A673 (cell line): Measurements from ENCODE around the gene DYRK1A. TPM values are rescaled to one million over a fixed set of nuclear protein-coding genes. Genes with fewer than 3 reads are reported as not detected.

ENCODE experiments used
- BruUV-seq: library from RNA; stranded (reverse); fragments of 400-500 nt; replicated peaks from 2 replicates; lab custom pipeline; 2021; lab: Mats Ljungman, UMichigan
- CTCF ChIA-PET: fragments of 300-600 bp; sonication (Branson Sonifier 250); formaldehyde crosslinking; loops from one replicate; lab custom pipeline; 2022; ENCODE audit warnings: antibody characterized with exemption; lab: Charles Lee
- POLR2A ChIA-PET: fragments of 300-600 bp; sonication (Branson Sonifier 250); formaldehyde crosslinking; loops from one replicate; lab custom pipeline; 2022; ENCODE audit warnings: antibody characterized with exemption; ENCODE audit not compliant: low non-redundant PET; lab: Charles Lee
- DNase-seq: peaks from one replicate; pipeline ENCODE4 v3.0.0-alpha.2; 2015; ENCODE audit warnings: low spot score
- H3K27ac ChIP-seq: fragments of 200-600 bp; sonication (generic); 2 replicates; pipeline ENCODE4 v1.5.1; 2016; ENCODE audit warnings: mixed run types, low read depth, mild to moderate bottlenecking, mixed read lengths, antibody characterized with exemption, low read length; ENCODE audit not compliant: poor library complexity, severe bottlenecking
- H3K27me3 ChIP-seq: fragments of 200-600 bp; sonication (generic); replicated peaks from 2 replicates; pipeline ENCODE4 v1.6.1; 2017; ENCODE audit warnings: mixed run types, low read depth, mild to moderate bottlenecking, mixed read lengths, antibody characterized with exemption, low read length; ENCODE audit not compliant: insufficient read depth, poor library complexity
- H3K36me3 ChIP-seq: fragments of 200-600 bp; sonication (generic); 2 replicates; pipeline ENCODE4 v1.6.1; 2016; ENCODE audit warnings: mixed run types, mild to moderate bottlenecking, mixed read lengths, antibody characterized with exemption, low read length; ENCODE audit not compliant: insufficient read depth, poor library complexity, severe bottlenecking
- H3K4me1 ChIP-seq: fragments of 200-600 bp; sonication (generic); 2 replicates; pipeline ENCODE4 v1.6.1; 2017; ENCODE audit warnings: mixed run types, mild to moderate bottlenecking, mixed read lengths, antibody characterized with exemption, low read length; ENCODE audit not compliant: insufficient read depth, poor library complexity, severe bottlenecking
- H3K4me3 ChIP-seq: fragments of 200-600 bp; sonication (generic); 2 replicates; pipeline ENCODE4 v1.5.1; 2016; ENCODE audit warnings: low read depth, mixed run types, mild to moderate bottlenecking, mixed read lengths, low read length; ENCODE audit not compliant: poor library complexity, severe bottlenecking
- H3K9me3 ChIP-seq: fragments of 200-600 bp; sonication (generic); 2 replicates; pipeline ENCODE4 v1.6.1; 2016; ENCODE audit warnings: mixed run types, low read depth, mild to moderate bottlenecking, mixed read lengths, antibody characterized with exemption, low read length; ENCODE audit not compliant: poor library complexity, severe bottlenecking
- EZH2 ChIP-seq: fragments of 200-600 bp; sonication (generic); IDR thresholded peaks from 2 replicates; pipeline ENCODE4 v1.6.1; 2017; ENCODE audit warnings: borderline replicate concordance, low read depth, mild to moderate bottlenecking, mixed read lengths, antibody characterized with exemption, low read length; ENCODE audit not compliant: poor library complexity, severe bottlenecking
- intact Hi-C: fragments of 100-400 bp; cut with micrococcal nuclease; formaldehyde crosslinking; loops from one replicate; pipeline ENCODE4 v1.10.0; 2022; ENCODE audit not compliant: unreplicated experiment
- total RNA-seq: library from RNA; stranded (reverse); gene quantifications from 2 replicates; pipeline ENCODE4 v1.2.3, GENCODE V29; 2021
- TF ChIP-seq, protein P1 (sequence below): fragments of 300-800, 200-600 bp; sonication (generic); conservative IDR thresholded peaks from 2 replicates; pipeline ENCODE4 v1.5.1; 2017; ENCODE audit warnings: low read depth, mild to moderate bottlenecking, antibody characterized with exemption, low read length, moderate library complexity, mixed read lengths

DYRK1A gene
- total RNA-seq, 1 experiment from 2014 or later, result 70.5 TPM

DNA sequence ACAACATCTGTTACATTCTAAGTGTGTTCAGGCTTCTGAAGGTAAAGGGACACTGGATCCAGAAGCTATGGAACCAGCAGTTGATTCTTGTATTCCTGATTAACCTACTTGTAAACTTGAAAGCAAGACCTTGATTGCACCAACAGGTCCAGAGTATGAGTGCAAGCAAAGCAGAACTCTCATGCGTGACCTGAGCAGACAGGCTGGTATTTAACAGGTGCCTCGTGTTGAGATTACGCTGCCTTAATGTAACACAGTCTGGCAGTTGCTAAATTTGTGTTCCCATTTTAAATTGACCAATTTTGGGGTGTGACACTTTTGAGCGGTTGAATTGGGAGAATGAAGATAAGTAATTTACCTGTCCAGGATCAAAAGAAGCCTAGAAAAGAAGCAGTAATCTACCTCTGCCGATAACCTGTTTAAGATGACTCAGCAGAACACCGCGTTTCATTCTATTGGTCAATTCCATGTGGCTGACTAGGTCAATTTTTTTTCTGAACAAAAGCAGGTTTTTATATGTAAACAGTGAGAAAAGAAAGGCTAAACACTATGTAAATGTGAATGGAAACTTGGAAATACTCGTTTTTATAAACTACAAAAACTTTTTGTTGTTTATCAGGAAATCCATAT is 147.6 kb downstream of the DYRK1A start:
- Histone ChIP-seq H3K9me3 (no peaks in the 10 kb centered on the region), H3K27ac (no peak overlapping the region), H3K27me3 (no peaks in the 10 kb centered on the region), H3K4me3 (no peak overlapping the region), H3K4me1 (no peaks in the 10 kb centered on the region), H3K36me3 (peaks cover 69% of the 10 kb centered on the region)
- BruUV-seq, result no TSS peak
- ChIA-PET POLR2A (no interaction called here), CTCF (no interaction called here)
- intact Hi-C loops, result no loop called here
- DNase-seq, result no peak
- TF ChIP-seq, protein P1, sequence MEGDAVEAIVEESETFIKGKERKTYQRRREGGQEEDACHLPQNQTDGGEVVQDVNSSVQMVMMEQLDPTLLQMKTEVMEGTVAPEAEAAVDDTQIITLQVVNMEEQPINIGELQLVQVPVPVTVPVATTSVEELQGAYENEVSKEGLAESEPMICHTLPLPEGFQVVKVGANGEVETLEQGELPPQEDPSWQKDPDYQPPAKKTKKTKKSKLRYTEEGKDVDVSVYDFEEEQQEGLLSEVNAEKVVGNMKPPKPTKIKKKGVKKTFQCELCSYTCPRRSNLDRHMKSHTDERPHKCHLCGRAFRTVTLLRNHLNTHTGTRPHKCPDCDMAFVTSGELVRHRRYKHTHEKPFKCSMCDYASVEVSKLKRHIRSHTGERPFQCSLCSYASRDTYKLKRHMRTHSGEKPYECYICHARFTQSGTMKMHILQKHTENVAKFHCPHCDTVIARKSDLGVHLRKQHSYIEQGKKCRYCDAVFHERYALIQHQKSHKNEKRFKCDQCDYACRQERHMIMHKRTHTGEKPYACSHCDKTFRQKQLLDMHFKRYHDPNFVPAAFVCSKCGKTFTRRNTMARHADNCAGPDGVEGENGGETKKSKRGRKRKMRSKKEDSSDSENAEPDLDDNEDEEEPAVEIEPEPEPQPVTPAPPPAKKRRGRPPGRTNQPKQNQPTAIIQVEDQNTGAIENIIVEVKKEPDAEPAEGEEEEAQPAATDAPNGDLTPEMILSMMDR, result no peak
- TF ChIP-seq EZH2, result no peak

DNA sequence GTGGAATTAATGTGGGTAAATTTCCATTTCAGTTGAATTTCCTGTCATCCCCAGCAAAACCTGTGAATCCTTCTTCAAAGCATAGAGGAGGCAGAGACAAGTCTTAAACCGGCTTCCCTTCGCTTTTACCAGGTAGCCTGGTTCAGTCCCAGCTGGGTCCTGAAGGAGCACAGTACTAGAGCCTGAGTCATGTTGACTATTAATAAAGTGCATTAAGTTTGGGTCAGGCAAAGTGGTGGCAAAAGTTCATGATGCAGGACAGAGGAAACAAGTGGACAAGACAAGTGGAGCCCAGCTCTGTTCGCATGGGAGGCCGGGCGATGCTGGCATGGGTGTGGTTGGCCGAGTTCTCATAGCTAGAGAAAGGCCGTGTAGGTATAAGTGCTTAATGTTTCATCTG is 150.4 kb downstream of the DYRK1A start:
- TF ChIP-seq, protein P1, result no peak
- no peak for TF ChIP-seq EZH2
- DNase-seq, result no peak
- H3K27ac ChIP-seq, result no peak overlapping the region
- H3K9me3 ChIP-seq, result no peaks in the 10 kb centered on the region
- H3K4me3 ChIP-seq, result no peak overlapping the region
- H3K27me3 ChIP-seq, result no peaks in the 10 kb centered on the region
- POLR2A ChIA-PET, result no interaction called here
- peaks cover 41% of the 10 kb centered on the region for H3K36me3 ChIP-seq
- CTCF ChIA-PET, result no interaction called here
- H3K4me1 ChIP-seq, result peaks cover 4% of the 10 kb centered on the region
- BruUV-seq, result no TSS peak
- intact Hi-C loops, result no loop called here

DNA sequence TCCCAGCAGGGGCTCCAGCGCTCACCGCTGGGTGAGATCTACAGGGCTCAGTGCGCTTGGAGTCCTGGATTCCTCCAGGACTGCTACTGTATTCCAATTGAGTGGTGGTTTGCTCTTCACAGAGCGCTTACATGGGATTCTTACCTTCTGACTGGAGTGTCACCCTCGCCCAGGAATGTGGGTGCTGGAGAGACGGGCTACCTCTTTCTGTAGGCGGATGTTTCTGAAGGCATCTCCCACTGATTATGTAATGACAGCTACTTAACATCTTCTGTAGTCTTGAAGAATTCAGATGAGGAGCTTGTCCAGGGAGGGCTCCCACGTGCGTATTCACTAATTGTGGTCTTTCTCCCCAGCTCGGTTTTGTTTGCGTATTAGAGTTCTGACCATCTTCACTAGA is 154.2 kb downstream of the DYRK1A start:
- no peak overlapping the region for H3K27ac ChIP-seq
- ChIA-PET CTCF (no interaction called here), POLR2A (interaction anchor here (0.6 kb wide), 1 partner anchor 91 kb away, joined by 3 read pairs; no protein-coding TSS in a partner anchor)

More for the DNA sequence above, 154.2 kb downstream of the DYRK1A start:
- BruUV-seq, result no TSS peak
- Histone ChIP-seq H3K4me3 (no peak overlapping the region), H3K27me3 (no peaks in the 10 kb centered on the region), H3K9me3 (no peaks in the 10 kb centered on the region), H3K36me3 (peaks cover 8% of the 10 kb centered on the region), H3K4me1 (peaks cover 4% of the 10 kb centered on the region)
- intact Hi-C loops, result no loop called here
- TF ChIP-seq, protein P1, result no peak
- no peak for TF ChIP-seq EZH2
- DNase-seq, result no peak
